H9 (cell line): ENCODE data around the gene CCDC40. TPM values are rescaled to one million over a fixed set of nuclear protein-coding genes. Genes with fewer than 3 reads are reported as not detected.

Source experiments
- DNase-seq: peaks from one replicate; pipeline ENCODE4 v3.0.0-alpha.2; 2017
- H2AFZ ChIP-seq: one replicate; pipeline ENCODE4 v1.6.1; 2013; ENCODE audit warnings: mild to moderate bottlenecking, low read length, control low read depth, moderate library complexity
- H2AK5ac ChIP-seq: 2 replicates; pipeline ENCODE4 v1.6.1; 2013; ENCODE audit warnings: low read length, control low read depth, mixed read lengths; ENCODE audit not compliant: insufficient read length
- H2BK120ac ChIP-seq: one replicate; pipeline ENCODE4 v1.6.1; 2013; ENCODE audit warnings: low read depth, mild to moderate bottlenecking, low read length, control low read depth, inconsistent platforms; ENCODE audit not compliant: poor library complexity, severe bottlenecking
- H2BK12ac ChIP-seq: 2 replicates; pipeline ENCODE4 v1.6.1; 2013; ENCODE audit warnings: low read length, control low read depth, mixed read lengths, low read depth; ENCODE audit not compliant: insufficient read length
- H2BK15ac ChIP-seq: 2 replicates; pipeline ENCODE4 v1.6.1; 2013; ENCODE audit warnings: low read depth, low read length, control low read depth
- H2BK20ac ChIP-seq: one replicate; pipeline ENCODE4 v1.6.1; 2013; ENCODE audit warnings: low read depth, mild to moderate bottlenecking, low read length, control low read depth, inconsistent platforms; ENCODE audit not compliant: poor library complexity, severe bottlenecking
- H2BK5ac ChIP-seq: 2 replicates; pipeline ENCODE4 v1.6.1; 2013; ENCODE audit warnings: low read length, control low read depth, mixed read lengths; ENCODE audit not compliant: insufficient read length
- H3K14ac ChIP-seq: 2 replicates; pipeline ENCODE4 v1.6.1; 2013; ENCODE audit warnings: low read length, control low read depth; ENCODE audit not compliant: insufficient read depth
- H3K18ac ChIP-seq: 2 replicates; pipeline ENCODE4 v1.6.1; 2013; ENCODE audit warnings: low read depth, mild to moderate bottlenecking, mixed read lengths, low read length, control low read depth; ENCODE audit not compliant: insufficient read length
- H3K23ac ChIP-seq: 2 replicates; pipeline ENCODE4 v1.6.1; 2013; ENCODE audit warnings: low read length, control low read depth, mixed read lengths, low read depth; ENCODE audit not compliant: insufficient read length
- H3K23me2 ChIP-seq: 2 replicates; pipeline ENCODE4 v1.6.1; 2013; ENCODE audit warnings: low read depth, mild to moderate bottlenecking, mixed read lengths, low read length, control low read depth; ENCODE audit not compliant: insufficient read length, poor library complexity, severe bottlenecking
- H3K27ac ChIP-seq: 2 replicates; pipeline ENCODE4 v1.5.1; 2013; ENCODE audit warnings: low read length, control low read depth, mixed read lengths, low read depth; ENCODE audit not compliant: insufficient read length
- H3K27me3 ChIP-seq: 2 replicates; pipeline ENCODE4 v1.6.1; 2013; ENCODE audit warnings: low read length, control low read depth, inconsistent platforms; ENCODE audit not compliant: insufficient read depth
- H3K4ac ChIP-seq: 2 replicates; pipeline ENCODE4 v1.6.1; 2013; ENCODE audit warnings: low read depth, mild to moderate bottlenecking, control low read depth, inconsistent platforms, low read length, moderate library complexity
- H3K4me1 ChIP-seq: 2 replicates; pipeline ENCODE4 v1.6.1; 2013; ENCODE audit warnings: low read length, control low read depth, inconsistent platforms; ENCODE audit not compliant: insufficient read depth
- H3K4me2 ChIP-seq: 2 replicates; pipeline ENCODE4 v1.6.1; 2013; ENCODE audit warnings: low read length, control low read depth, mixed read lengths; ENCODE audit not compliant: insufficient read length, insufficient read depth
- H3K56ac ChIP-seq: 2 replicates; pipeline ENCODE4 v1.6.1; 2013; ENCODE audit warnings: low read depth, mild to moderate bottlenecking, mixed read lengths, low read length, control low read depth; ENCODE audit not compliant: insufficient read length
- H3K79me1 ChIP-seq: 2 replicates; pipeline ENCODE4 v1.6.1; 2013; ENCODE audit warnings: low read depth, mild to moderate bottlenecking, moderate library complexity, low read length, control low read depth, inconsistent platforms; ENCODE audit not compliant: insufficient read depth, poor library complexity, severe bottlenecking
- H3K79me2 ChIP-seq: 2 replicates; pipeline ENCODE4 v1.6.1; 2013; ENCODE audit warnings: low read length, control low read depth, inconsistent platforms; ENCODE audit not compliant: insufficient read depth
- H3K9ac ChIP-seq: 2 replicates; pipeline ENCODE4 v1.6.1; 2013; ENCODE audit warnings: low read length, control low read depth, mixed read lengths; ENCODE audit not compliant: insufficient read length; ENCODE audit errors: extremely low read depth
- H3K9me3 ChIP-seq: one replicate; pipeline ENCODE4 v1.6.1; 2013; ENCODE audit warnings: low read depth, low read length, inconsistent platforms; ENCODE audit not compliant: control insufficient read depth
- H3T11ph ChIP-seq: one replicate; pipeline ENCODE4 v1.6.1; 2013; ENCODE audit warnings: mild to moderate bottlenecking, low read length, control low read depth, inconsistent platforms
- H4K20me1 ChIP-seq: one replicate; pipeline ENCODE4 v1.6.1; 2013; ENCODE audit not compliant: control insufficient read depth, insufficient read length, insufficient read depth
- H4K5ac ChIP-seq: 2 replicates; pipeline ENCODE4 v1.6.1; 2013; ENCODE audit warnings: low read depth, mild to moderate bottlenecking, mixed read lengths, low read length, control low read depth; ENCODE audit not compliant: insufficient read length
- H4K8ac ChIP-seq: replicated peaks from 2 replicates; pipeline ENCODE4 v1.6.1; 2013; ENCODE audit warnings: low read length, control low read depth, mixed read lengths, low read depth; ENCODE audit not compliant: insufficient read length
- H4K91ac ChIP-seq: 2 replicates; pipeline ENCODE4 v1.6.1; 2013; ENCODE audit warnings: low read depth, mild to moderate bottlenecking, moderate library complexity, mixed read lengths, low read length, control low read depth; ENCODE audit not compliant: insufficient read length
- H3K27ac Mint-ChIP-seq, 3 experiments: 2 replicates in 2 of 3; 3 replicates in 1 of 3; pipeline ENCODE4 v1.8.0; 2020 to 2021; ENCODE audit warnings: mixed read lengths in 3 of 3, mild to moderate bottlenecking in 1 of 3, moderate library complexity in 1 of 3
- H3K27me3 Mint-ChIP-seq: 2 replicates; pipeline ENCODE4 v1.8.0; 2021; ENCODE audit warnings: low read depth, mild to moderate bottlenecking, moderate library complexity, mixed read lengths
- H3K36me3 Mint-ChIP-seq, 3 experiments: 2 replicates in 2 of 3; 3 replicates in 1 of 3; pipeline ENCODE4 v1.8.0; 2020 to 2021; ENCODE audit warnings: low read depth in 3 of 3, mixed read lengths in 3 of 3; ENCODE audit not compliant: insufficient read depth in 1 of 3
- H3K4me1 Mint-ChIP-seq, 2 experiments: 2 replicates each; pipeline ENCODE4 v1.8.0; 2020; ENCODE audit warnings: mixed read lengths in 2 of 2
- H3K4me3 Mint-ChIP-seq, 2 experiments: 2 replicates in 1 of 2; 3 replicates in 1 of 2; pipeline ENCODE4 v1.8.0; 2020 to 2021; ENCODE audit warnings: mild to moderate bottlenecking in 2 of 2, mixed read lengths in 2 of 2, moderate library complexity in 1 of 2
- H3K9me3 Mint-ChIP-seq, 2 experiments: 2 replicates in 1 of 2; 3 replicates in 1 of 2; pipeline ENCODE4 v1.8.0; 2020; ENCODE audit warnings: mild to moderate bottlenecking in 2 of 2, mixed read lengths in 2 of 2, moderate library complexity in 1 of 2
- CTCF ChIP-seq: fragments of 200-600 bp; sonication (generic); conservative IDR thresholded peaks from 3 replicates; pipeline ENCODE4 v1.8.0; 2021; ENCODE audit warnings: antibody characterized with exemption, mild to moderate bottlenecking
- WGBS: extraction: QIAGEN DNeasy Blood & Tissue Kit; methylation state at CpG from one replicate; pipeline ENCODE4 v1.1.7; 2013; ENCODE audit warnings: missing lambda C conversion rate, low lambda C conversion rate, mixed read lengths; ENCODE audit not compliant: insufficient read length; ENCODE audit errors: extremely low coverage; 5-methylcytosine and 5-hydroxymethylcytosine counted together
- total RNA-seq: library from RNA; stranded (reverse); gene quantifications from 2 replicates; pipeline ENCODE4 v1.2.1, GENCODE V29; 2021

CCDC40 gene
- total RNA-seq, 1 experiment from 2014 or later: 8.9 TPM

GRCh38 chr17:79992649-79993389 lies 43.6 kb upstream of the CCDC40 start:
- peaks cover 50 to 54% of the 10 kb centered on the region in 2 experiments for H3K4me1 Mint-ChIP-seq
- Histone ChIP-seq H2BK12ac (no peak overlapping the region), H3K56ac (no peak overlapping the region), H3K18ac (no peak overlapping the region), H4K5ac (no peak overlapping the region), H2BK15ac (no peak overlapping the region), H2BK120ac (no peak overlapping the region), H3K27ac (no peak overlapping the region), H3K79me1 (peaks cover 2% of the 10 kb centered on the region), H2AK5ac (no peak overlapping the region), H3K79me2 (peaks cover 2% of the 10 kb centered on the region; the same call in 1 of the 2 replicates), H4K8ac (no peak overlapping the region), H3K4me2 (no peak overlapping the region), H3K9ac (no peak overlapping the region), H4K91ac (no peak overlapping the region), H2BK5ac (no peak overlapping the region), H3K27me3 (no peaks in the 10 kb centered on the region), H3K9me3 (no peaks in the 10 kb centered on the region), H3K4me1 (no peaks in the 10 kb centered on the region; the same call in 1 of the 2 replicates), H3K14ac (peak overlapping the region; percentile 66; the same call in 1 of the 2 replicates), H3K23ac (no peak overlapping the region), H3K23me2 (no peaks in the 10 kb centered on the region), H4K20me1 (no peaks in the 10 kb centered on the region), H3T11ph (no peak overlapping the region), H2BK20ac (no peak overlapping the region), H3K4ac (no peak overlapping the region), H2AFZ (no peak overlapping the region)
- no peak for TF ChIP-seq CTCF
- DNase-seq: no peak
- H3K27ac Mint-ChIP-seq: peak overlapping the region; percentile 53 to 92 (median 81); a peak in 5 of 7 replicates
- WGBS: no CpG with 5 or more reads among the region's 10 CpGs
- 0 out of 7 replicates have a peak, but pooled peaks cover 0 to 7% (median 0%) of the 10 kb centered on the region in 3 experiments for H3K36me3 Mint-ChIP-seq
- H3K4me3 Mint-ChIP-seq: peak overlapping the region; percentile 45 to 58
- H3K9me3 Mint-ChIP-seq: no peaks in the 10 kb centered on the region; a peak in 1 of 5 replicates
- peaks cover 1% of the 10 kb centered on the region; the same call in 1 of the 2 replicates for H3K27me3 Mint-ChIP-seq
